ENCODE results near the gene PHKA2.

DNA sequence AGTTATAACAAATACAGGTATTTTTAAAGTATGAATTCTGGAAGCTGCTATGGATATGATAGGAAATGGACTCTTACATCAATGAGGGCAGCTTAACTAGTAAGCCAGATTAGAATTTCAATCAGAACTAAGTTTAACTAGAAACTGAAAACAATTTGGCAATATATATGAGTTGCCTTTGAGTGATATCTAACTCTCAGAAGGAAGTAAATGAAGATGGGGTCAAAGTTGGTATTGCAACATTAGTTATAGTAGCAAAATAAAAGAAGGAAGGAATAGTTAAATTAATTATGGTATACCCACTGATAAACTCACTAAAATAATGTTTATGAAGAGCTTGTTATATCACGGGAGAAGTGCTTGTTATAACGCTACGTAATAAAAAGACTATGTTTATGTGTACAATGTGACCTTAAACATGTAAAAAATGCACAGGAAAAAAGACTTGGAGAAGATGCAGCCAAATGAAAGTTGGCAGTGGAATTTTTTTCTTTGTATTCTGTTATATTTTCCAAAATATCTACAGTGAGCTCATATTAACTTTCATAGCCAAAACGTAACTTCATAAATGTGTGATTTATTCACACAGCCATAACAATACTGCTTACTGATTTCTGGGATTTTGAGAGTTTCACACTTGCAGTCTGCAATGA is 34.5 kb downstream of the PHKA2 start:
- TF ChIP-seq RAD21 (IDR thresholded peaks at IDR 0.05; ENCODE audit: low read length) (no peak), MAFK (IDR thresholded peaks at IDR 0.05; ENCODE audit: low read depth, low read length) (no peak), POLR2A (IDR thresholded peaks at IDR 0.05; ENCODE audit: low read depth, low read length) (no peak), BHLHE40 (IDR thresholded peaks at IDR 0.05; ENCODE audit: low read depth, low read length) (no peak), FOS (IDR thresholded peaks at IDR 0.05; ENCODE audit: low read depth, low read length) (no peak), RFX5 (IDR thresholded peaks at IDR 0.05; ENCODE audit: low read depth, low read length) (no peak), SMC3 (IDR thresholded peaks at IDR 0.05; ENCODE audit: low read depth, low read length) (no peak), MAZ (IDR thresholded peaks at IDR 0.05; ENCODE audit: borderline replicate concordance, low read depth, low read length) (no peak), MXI1 (IDR thresholded peaks at IDR 0.05; ENCODE audit: borderline replicate concordance, low read depth, low read length) (no peak), CEBPB (IDR thresholded peaks at IDR 0.05; ENCODE audit: low read depth, low read length) (no peak)
- TF ChIP-seq, protein P1, sequence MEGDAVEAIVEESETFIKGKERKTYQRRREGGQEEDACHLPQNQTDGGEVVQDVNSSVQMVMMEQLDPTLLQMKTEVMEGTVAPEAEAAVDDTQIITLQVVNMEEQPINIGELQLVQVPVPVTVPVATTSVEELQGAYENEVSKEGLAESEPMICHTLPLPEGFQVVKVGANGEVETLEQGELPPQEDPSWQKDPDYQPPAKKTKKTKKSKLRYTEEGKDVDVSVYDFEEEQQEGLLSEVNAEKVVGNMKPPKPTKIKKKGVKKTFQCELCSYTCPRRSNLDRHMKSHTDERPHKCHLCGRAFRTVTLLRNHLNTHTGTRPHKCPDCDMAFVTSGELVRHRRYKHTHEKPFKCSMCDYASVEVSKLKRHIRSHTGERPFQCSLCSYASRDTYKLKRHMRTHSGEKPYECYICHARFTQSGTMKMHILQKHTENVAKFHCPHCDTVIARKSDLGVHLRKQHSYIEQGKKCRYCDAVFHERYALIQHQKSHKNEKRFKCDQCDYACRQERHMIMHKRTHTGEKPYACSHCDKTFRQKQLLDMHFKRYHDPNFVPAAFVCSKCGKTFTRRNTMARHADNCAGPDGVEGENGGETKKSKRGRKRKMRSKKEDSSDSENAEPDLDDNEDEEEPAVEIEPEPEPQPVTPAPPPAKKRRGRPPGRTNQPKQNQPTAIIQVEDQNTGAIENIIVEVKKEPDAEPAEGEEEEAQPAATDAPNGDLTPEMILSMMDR (conservative IDR thresholded peaks at IDR 0.05; ENCODE audit: low read depth, low read length), result no peak
- TF ChIP-seq, protein P2, sequence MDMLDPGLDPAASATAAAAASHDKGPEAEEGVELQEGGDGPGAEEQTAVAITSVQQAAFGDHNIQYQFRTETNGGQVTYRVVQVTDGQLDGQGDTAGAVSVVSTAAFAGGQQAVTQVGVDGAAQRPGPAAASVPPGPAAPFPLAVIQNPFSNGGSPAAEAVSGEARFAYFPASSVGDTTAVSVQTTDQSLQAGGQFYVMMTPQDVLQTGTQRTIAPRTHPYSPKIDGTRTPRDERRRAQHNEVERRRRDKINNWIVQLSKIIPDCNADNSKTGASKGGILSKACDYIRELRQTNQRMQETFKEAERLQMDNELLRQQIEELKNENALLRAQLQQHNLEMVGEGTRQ (IDR thresholded peaks at IDR 0.05; ENCODE audit: low read depth, low read length), result no peak
- TF ChIP-seq, protein P3, sequence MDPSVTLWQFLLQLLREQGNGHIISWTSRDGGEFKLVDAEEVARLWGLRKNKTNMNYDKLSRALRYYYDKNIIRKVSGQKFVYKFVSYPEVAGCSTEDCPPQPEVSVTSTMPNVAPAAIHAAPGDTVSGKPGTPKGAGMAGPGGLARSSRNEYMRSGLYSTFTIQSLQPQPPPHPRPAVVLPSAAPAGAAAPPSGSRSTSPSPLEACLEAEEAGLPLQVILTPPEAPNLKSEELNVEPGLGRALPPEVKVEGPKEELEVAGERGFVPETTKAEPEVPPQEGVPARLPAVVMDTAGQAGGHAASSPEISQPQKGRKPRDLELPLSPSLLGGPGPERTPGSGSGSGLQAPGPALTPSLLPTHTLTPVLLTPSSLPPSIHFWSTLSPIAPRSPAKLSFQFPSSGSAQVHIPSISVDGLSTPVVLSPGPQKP (IDR thresholded peaks at IDR 0.05; ENCODE audit: borderline replicate concordance, low read depth, low read length), result no peak
